Stimulated activated CD8-positive, alpha-beta memory T cell treated with anti-CD3 and anti-CD28 coated beads, Interleukin-12 subunit alpha, Interleukin-12 subunit beta, amount 100 ng/mL, for 4 hours (primary cell): ENCODE results near the gene B4GALT6.

Source experiments
- DNase-seq: peaks from one replicate; pipeline ENCODE4 v3.0.0-alpha.2; 2020; ENCODE audit warnings: low read depth

The B4GALT6 gene

GRCh38 chr18:31686986-31687928 lies 2.9 kb upstream of the B4GALT6 start:
- no peak for DNase-seq

- no peak for DNase-seq
Observed at GRCh38 chr18:31686572-31686971, 2.2 kb upstream of the B4GALT6 start.

- DNase-seq, result peak; percentile 23
Observed at GRCh38 chr18:31685097-31686082, 1.0 kb upstream of the B4GALT6 start.

GRCh38 chr18:31683968-31684278 lies 458 bp downstream of the B4GALT6 start:
- DNase-seq, result no peak

GRCh38 chr18:31683106-31683505 lies 1.3 kb downstream of the B4GALT6 start:
- DNase-seq, result no peak

GRCh38 chr18:31680831-31681568 lies 3.4 kb downstream of the B4GALT6 start:
- no peak for DNase-seq

- DNase-seq, result no peak
Observed at GRCh38 chr18:31680433-31680811, 4.0 kb downstream of the B4GALT6 start.

GRCh38 chr18:31679791-31680432 lies 4.5 kb downstream of the B4GALT6 start:
- DNase-seq, result no peak

GRCh38 chr18:31679133-31679742 lies 5.1 kb downstream of the B4GALT6 start:
- DNase-seq, result no peak

- DNase-seq, result no peak
Observed at GRCh38 chr18:31678425-31678824, 6.0 kb downstream of the B4GALT6 start.

GRCh38 chr18:31677592-31677991 lies 6.8 kb downstream of the B4GALT6 start:
- DNase-seq, result no peak

GRCh38 chr18:31675404-31675803 lies 9.0 kb downstream of the B4GALT6 start:
- DNase-seq, result no peak

- DNase-seq, result no peak
Observed at GRCh38 chr18:31672628-31673135, 11.7 kb downstream of the B4GALT6 start.

GRCh38 chr18:31671951-31672350 lies 12.4 kb downstream of the B4GALT6 start:
- no peak for DNase-seq

- DNase-seq, result no peak
Observed at GRCh38 chr18:31669541-31669940, 14.8 kb downstream of the B4GALT6 start.

GRCh38 chr18:31667185-31667584 lies 17.2 kb downstream of the B4GALT6 start:
- no peak for DNase-seq

GRCh38 chr18:31666055-31666454 lies 18.3 kb downstream of the B4GALT6 start:
- no peak for DNase-seq

GRCh38 chr18:31664101-31664500 lies 20.3 kb downstream of the B4GALT6 start:
- no peak for DNase-seq

GRCh38 chr18:31661965-31662364 lies 22.4 kb downstream of the B4GALT6 start:
- DNase-seq, result no peak

GRCh38 chr18:31660763-31661162 lies 23.6 kb downstream of the B4GALT6 start:
- no peak for DNase-seq

GRCh38 chr18:31659576-31660177 lies 24.7 kb downstream of the B4GALT6 start:
- no peak for DNase-seq
